Natural killer cell (primary cell): ENCODE results near the gene PKNOX1. TPM values are rescaled to one million over a fixed set of nuclear protein-coding genes. Genes with fewer than 3 reads are reported as not detected.
"Not testable (repeated sequence)": the region's sequence is repeated elsewhere in the genome, so short reads cannot be mapped to it uniquely, and the experiment has no call there.

Source experiments
- ATAC-seq, 3 donors: fragments of 150-1000 bp in 2 of 3; fragments of 200-7000 bp in 1 of 3; cut with Tn5 transposase; 1 replicate in 1 of 3; 2 replicates in 2 of 3; pipeline ENCODE4 v1.10.0; 2021; ENCODE audit warnings: mild to moderate bottlenecking in 2 of 3, moderate library complexity in 2 of 3
- DNase-seq, 2 donors: peaks; one replicate each; pipeline versions ENCODE4 v3.0.0 to v3.0.0-alpha.2; 2013 to 2021; ENCODE audit warnings: mixed read lengths in 1 of 2
- H3K27ac ChIP-seq: one replicate; pipeline ENCODE4 v1.5.1; 2013; ENCODE audit warnings: mild to moderate bottlenecking, low read length
- H3K27me3 ChIP-seq: one replicate; pipeline ENCODE4 v1.6.1; 2013; ENCODE audit warnings: low read length; ENCODE audit not compliant: control insufficient read depth, insufficient read depth
- H3K36me3 ChIP-seq: one replicate; pipeline ENCODE4 v1.6.1; 2013; ENCODE audit warnings: low read length; ENCODE audit not compliant: control insufficient read depth, insufficient read depth
- H3K4me1 ChIP-seq: one replicate; pipeline ENCODE4 v1.6.1; 2013; ENCODE audit warnings: low read length; ENCODE audit not compliant: control insufficient read depth, insufficient read depth
- H3K4me3 ChIP-seq: one replicate; pipeline ENCODE4 v1.5.1; 2013; ENCODE audit warnings: low read length
- H3K9me3 ChIP-seq: one replicate; pipeline ENCODE4 v1.6.1; 2013; ENCODE audit warnings: low read length; ENCODE audit not compliant: control insufficient read depth, insufficient read depth
- H3K27ac Mint-ChIP-seq, 2 donors: one replicate each; pipeline ENCODE4 v1.8.0; 2022; ENCODE audit warnings: mild to moderate bottlenecking in 2 of 2, mixed read lengths in 2 of 2, moderate library complexity in 1 of 2
- H3K27me3 Mint-ChIP-seq, 2 donors: one replicate each; pipeline ENCODE4 v1.8.0; 2022; ENCODE audit warnings: low read depth in 2 of 2, mixed read lengths in 2 of 2
- H3K36me3 Mint-ChIP-seq: one replicate; pipeline ENCODE4 v1.8.0; 2022; ENCODE audit warnings: mixed read lengths
- H3K4me1 Mint-ChIP-seq, 2 donors: one replicate each; pipeline ENCODE4 v1.8.0; 2022; ENCODE audit warnings: mixed read lengths in 2 of 2
- H3K4me3 Mint-ChIP-seq: one replicate; pipeline ENCODE4 v1.8.0; 2022; ENCODE audit warnings: mild to moderate bottlenecking, moderate library complexity, mixed read lengths
- H3K9me3 Mint-ChIP-seq, 2 donors: one replicate each; pipeline ENCODE4 v1.8.0; 2022; ENCODE audit warnings: mixed read lengths in 2 of 2
- WGBS: methylation state at CpG from one replicate; pipeline ENCODE4 v1.1.7; 2013; ENCODE audit warnings: missing lambda C conversion rate; ENCODE audit not compliant: insufficient coverage; 5-methylcytosine and 5-hydroxymethylcytosine counted together
- intact Hi-C: fragments of 100-400 bp; cut with micrococcal nuclease; formaldehyde crosslinking; loops from one replicate; pipeline ENCODE4 v1.14.2; 2022
- total RNA-seq, 4 donors: library from RNA; stranded (reverse); fragments of 120-200 nt in 1 of 4; gene quantifications; one replicate each; pipeline versions ENCODE4 v1.2.3 to v1.2.4, GENCODE V29; 2013 to 2022
- TF ChIP-seq, protein P1 (sequence below): fragments of 200-600 bp; IDR thresholded peaks from one replicate; pipeline ENCODE4 v1.8.0; 2022; ENCODE audit warnings: antibody characterized with exemption

The PKNOX1 gene
- total RNA-seq, 3 donors from 2014 or later (not counting 1 experiment from before 2014, with no cell fraction given), result 19.1 to 25.5 (median 21.5) TPM

DNA sequence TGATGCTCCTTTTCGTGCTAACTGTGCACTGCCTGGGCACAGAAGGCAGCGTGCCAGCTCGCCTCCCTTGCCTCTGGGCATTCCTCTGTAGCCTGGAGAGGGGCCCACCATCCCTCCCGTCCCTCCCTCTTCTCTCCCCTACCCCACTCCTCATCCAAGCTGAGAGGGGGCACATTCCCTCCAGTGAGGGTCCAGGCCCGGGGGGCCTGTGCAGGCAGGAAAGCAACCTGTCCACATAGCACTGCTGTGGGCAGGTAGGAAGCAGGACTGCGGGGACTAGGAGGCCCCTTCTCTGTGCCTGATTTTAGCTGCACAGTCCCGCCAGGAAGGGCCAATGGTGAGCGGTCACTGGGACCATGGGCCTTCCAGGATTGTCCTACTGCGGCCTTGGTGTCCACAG, 10.3 kb upstream of the PKNOX1 start:
- TF ChIP-seq, protein P1, sequence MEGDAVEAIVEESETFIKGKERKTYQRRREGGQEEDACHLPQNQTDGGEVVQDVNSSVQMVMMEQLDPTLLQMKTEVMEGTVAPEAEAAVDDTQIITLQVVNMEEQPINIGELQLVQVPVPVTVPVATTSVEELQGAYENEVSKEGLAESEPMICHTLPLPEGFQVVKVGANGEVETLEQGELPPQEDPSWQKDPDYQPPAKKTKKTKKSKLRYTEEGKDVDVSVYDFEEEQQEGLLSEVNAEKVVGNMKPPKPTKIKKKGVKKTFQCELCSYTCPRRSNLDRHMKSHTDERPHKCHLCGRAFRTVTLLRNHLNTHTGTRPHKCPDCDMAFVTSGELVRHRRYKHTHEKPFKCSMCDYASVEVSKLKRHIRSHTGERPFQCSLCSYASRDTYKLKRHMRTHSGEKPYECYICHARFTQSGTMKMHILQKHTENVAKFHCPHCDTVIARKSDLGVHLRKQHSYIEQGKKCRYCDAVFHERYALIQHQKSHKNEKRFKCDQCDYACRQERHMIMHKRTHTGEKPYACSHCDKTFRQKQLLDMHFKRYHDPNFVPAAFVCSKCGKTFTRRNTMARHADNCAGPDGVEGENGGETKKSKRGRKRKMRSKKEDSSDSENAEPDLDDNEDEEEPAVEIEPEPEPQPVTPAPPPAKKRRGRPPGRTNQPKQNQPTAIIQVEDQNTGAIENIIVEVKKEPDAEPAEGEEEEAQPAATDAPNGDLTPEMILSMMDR, result no peak
- intact Hi-C loops, result no loop called here

GRCh38 chr21:42964546-42965210, 9.7 kb upstream of the PKNOX1 start:
- no peak for ATAC-seq
- Mint-ChIP-seq H3K36me3 (no peaks in the 10 kb centered on the region), H3K4me3 (no peak overlapping the region), H3K27me3 (no peaks in the 10 kb centered on the region), H3K4me1 (peaks cover 4 to 7% of the 10 kb centered on the region in 2 donors), H3K27ac (no peak overlapping the region), H3K9me3 (no peaks in the 10 kb centered on the region)
- Histone ChIP-seq H3K27ac (no peak overlapping the region), H3K27me3 (no peaks in the 10 kb centered on the region), H3K4me3 (no peak overlapping the region), H3K36me3 (no peaks in the 10 kb centered on the region), H3K4me1 (peaks cover under 1% of the 10 kb centered on the region), H3K9me3 (no peaks in the 10 kb centered on the region)
- intact Hi-C loops, result no loop called here
- TF ChIP-seq, protein P1, result no peak
- 92% methylated on average over 13 of the region's 13 CpGs for WGBS
- no peak for DNase-seq

More for the DNA sequence above, 10.3 kb upstream of the PKNOX1 start:
- DNase-seq, result no peak
- no peak for ATAC-seq
- Histone ChIP-seq H3K27ac (no peak overlapping the region), H3K36me3 (no peaks in the 10 kb centered on the region), H3K4me3 (no peak overlapping the region), H3K27me3 (no peaks in the 10 kb centered on the region), H3K9me3 (no peaks in the 10 kb centered on the region), H3K4me1 (peaks cover 6% of the 10 kb centered on the region)
- Mint-ChIP-seq H3K4me1 (peaks cover 7 to 10% of the 10 kb centered on the region in 2 donors), H3K27ac (no peak overlapping the region), H3K27me3 (no peaks in the 10 kb centered on the region), H3K9me3 (no peaks in the 10 kb centered on the region), H3K4me3 (no peak overlapping the region), H3K36me3 (no peaks in the 10 kb centered on the region)
- WGBS, result 91% methylated on average over 9 of the region's 9 CpGs

GRCh38 chr21:42965211-42965560, 9.2 kb upstream of the PKNOX1 start:
- H3K4me1 Mint-ChIP-seq, result peaks cover 0 to 3% of the 10 kb centered on the region in 2 donors

GRCh38 chr21:42967616-42968015, 6.7 kb upstream of the PKNOX1 start:
- 94% methylated on average over 9 of the region's 9 CpGs for WGBS
- H3K36me3 Mint-ChIP-seq, H3K27ac Mint-ChIP-seq, H3K27me3 ChIP-seq, ATAC-seq, DNase-seq, H3K4me1 Mint-ChIP-seq, intact Hi-C loops, H3K27ac ChIP-seq, H3K36me3 ChIP-seq, H3K4me3 ChIP-seq, H3K4me1 ChIP-seq, H3K9me3 Mint-ChIP-seq, H3K4me3 Mint-ChIP-seq, H3K9me3 ChIP-seq, H3K27me3 Mint-ChIP-seq: not testable (repeated sequence)

More at GRCh38 chr21:42965211-42965560, 9.2 kb upstream of the PKNOX1 start:
- TF ChIP-seq, protein P1, result no peak
- H3K4me1 ChIP-seq, result no peaks in the 10 kb centered on the region
- Mint-ChIP-seq H3K36me3 (no peaks in the 10 kb centered on the region), H3K4me3 (no peak overlapping the region), H3K9me3 (no peaks in the 10 kb centered on the region), H3K27me3 (no peaks in the 10 kb centered on the region), H3K27ac (no peak overlapping the region)
- no peaks in the 10 kb centered on the region for H3K36me3 ChIP-seq
- H3K9me3 ChIP-seq, result no peaks in the 10 kb centered on the region
- DNase-seq (no peak), ATAC-seq (no peak)
- no peak overlapping the region for H3K4me3 ChIP-seq
- no peaks in the 10 kb centered on the region for H3K27me3 ChIP-seq
- no peak overlapping the region for H3K27ac ChIP-seq
- intact Hi-C loops, result no loop called here
- WGBS, result 94% methylated on average over 3 of the region's 3 CpGs
